HG02884 (cell line): Measurements from ENCODE around the gene SMOC2.

Experiments used
- ATAC-seq: cut with Tn5 transposase; IDR thresholded peaks from one replicate; pipeline ENCODE4 v1.9.1; 2021; ENCODE audit warnings: mild to moderate bottlenecking, moderate library complexity; ENCODE audit not compliant: unreplicated experiment

Gene SMOC2

GRCh38 chr6:168641446-168641845 lies 200.5 kb downstream of the SMOC2 start:
- no peak for ATAC-seq

- no peak for ATAC-seq
These were observed 202.4 kb downstream of the SMOC2 start for GRCh38 chr6:168643401-168643800.

DNA sequence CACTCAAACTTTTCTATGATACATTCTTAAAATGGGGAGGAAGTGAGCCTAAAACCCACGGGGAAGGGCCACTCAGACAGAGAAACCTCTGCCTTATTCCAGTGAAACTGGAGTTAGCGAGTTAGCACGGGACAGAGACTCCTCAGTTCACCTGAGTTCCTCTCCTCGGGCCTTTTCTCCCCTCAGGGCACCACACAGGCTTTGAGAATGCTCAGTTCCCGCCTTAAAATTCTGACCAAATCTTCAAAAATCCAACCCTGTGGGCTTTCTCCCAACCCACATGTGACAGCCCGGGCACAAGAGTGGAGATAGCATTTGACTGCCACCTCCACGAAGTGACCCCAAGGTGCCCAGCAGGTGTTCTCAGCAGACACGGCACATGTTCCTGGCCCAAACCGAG lies 204.3 kb downstream of the SMOC2 start:
- ATAC-seq: no peak

DNA sequence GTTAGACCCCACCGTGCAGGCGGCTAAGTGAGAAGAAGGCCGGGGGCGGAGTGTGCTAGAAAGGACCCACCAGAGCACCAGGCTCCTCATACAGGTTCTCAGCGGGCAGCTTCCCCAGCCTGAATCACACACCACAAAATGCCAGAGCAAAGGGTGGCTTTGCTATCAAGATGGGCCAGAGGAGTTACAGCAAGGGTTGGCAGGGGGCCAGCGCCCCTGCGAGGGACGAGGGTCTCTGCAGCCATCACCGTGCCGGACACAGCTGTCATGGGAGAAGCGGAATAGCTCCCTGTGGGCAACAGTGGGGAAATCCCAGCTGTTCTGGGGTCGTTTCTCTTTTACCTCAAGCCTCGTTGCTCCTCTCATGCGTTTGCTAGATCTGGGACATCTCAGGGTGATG lies 206.3 kb downstream of the SMOC2 start:
- no peak for ATAC-seq

DNA sequence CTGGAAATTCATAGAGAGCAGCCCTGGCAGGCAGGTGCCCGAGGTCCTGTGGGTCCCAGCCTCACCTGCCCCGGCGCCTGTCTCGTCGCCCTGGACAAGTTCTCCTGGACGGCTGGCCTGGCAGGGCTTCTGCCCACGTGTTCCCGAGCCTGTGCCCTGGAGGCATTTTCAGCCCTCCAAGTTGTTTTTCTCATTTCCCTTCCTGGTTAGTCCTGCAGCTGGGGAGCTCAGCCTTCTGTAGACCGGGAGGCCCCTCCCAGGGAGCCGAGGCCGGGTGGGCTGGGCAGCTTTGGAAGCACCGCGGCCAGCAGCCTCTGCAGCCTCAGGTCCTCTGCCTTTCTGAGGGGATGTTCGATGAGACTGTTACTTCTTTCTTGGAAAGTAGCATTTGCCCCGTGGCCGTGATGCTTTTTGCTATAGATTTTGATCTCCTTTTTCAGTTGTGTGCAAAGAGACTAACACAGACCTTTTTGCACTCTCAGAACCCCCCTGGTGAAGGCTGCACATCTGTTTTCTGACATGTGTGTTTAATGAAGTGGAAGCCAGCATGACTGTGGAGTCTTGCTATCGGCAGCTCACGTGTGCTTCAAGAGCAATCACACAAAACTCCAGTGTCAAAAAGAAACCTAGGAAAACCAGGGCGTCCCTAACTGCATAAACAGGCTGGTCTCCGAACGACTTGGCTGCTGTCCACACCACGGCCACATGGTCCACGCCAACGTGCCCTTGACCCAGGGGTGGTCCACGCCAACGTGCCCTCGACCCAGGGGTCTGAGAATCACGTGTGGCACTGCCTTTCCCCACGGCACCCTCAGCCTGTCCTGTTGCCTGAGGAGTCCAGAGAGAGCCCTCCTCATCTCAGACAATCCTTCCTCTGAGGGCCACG lies 207.5 kb downstream of the SMOC2 start:
- no peak for ATAC-seq

- no peak for ATAC-seq
These were observed 208.2 kb downstream of the SMOC2 start for GRCh38 chr6:168649209-168649608.

DNA sequence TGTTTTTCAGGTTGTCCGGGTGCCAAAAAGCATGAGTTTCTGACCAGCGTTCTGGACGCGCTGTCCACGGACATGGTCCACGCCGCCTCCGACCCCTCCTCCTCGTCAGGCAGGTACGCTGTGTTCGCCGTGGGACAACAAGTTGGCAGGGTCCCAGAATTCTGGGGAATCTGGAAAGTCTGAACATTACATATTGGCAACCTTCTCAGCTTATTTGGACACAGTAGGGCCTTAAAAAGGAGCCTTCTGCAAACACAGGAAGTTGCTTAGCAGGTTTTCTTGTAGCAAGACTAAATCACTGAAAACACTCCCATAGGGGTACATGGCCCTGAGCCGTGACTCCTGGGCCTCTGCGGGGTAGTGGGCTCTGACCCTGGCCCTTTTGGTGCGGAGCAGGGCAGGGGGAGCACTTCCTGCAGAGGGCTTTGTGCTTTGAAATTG lies 209.7 kb downstream of the SMOC2 start:
- ATAC-seq: no peak

- no peak for ATAC-seq
These were observed 214.6 kb downstream of the SMOC2 start for GRCh38 chr6:168655462-168656152.

DNA sequence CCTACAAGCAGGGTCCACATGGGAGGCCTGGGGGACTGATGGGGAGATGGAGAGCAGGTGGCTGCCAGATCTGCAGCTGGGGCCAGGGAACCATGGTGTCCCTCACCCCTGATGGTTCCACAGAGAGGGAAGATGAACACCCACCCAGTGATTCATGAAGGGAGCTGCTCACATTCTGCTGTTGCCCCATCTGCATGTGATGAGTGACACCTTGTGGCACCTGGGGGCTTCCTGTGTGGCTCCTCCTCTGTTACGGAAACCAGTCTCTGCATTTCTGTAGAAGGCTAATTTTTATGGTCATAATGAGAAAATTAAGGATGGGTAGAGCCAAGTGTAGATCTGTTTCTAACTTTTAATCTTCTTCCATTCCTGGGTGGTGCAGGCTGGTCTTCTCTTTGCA lies 217.1 kb downstream of the SMOC2 start:
- ATAC-seq: no peak

DNA sequence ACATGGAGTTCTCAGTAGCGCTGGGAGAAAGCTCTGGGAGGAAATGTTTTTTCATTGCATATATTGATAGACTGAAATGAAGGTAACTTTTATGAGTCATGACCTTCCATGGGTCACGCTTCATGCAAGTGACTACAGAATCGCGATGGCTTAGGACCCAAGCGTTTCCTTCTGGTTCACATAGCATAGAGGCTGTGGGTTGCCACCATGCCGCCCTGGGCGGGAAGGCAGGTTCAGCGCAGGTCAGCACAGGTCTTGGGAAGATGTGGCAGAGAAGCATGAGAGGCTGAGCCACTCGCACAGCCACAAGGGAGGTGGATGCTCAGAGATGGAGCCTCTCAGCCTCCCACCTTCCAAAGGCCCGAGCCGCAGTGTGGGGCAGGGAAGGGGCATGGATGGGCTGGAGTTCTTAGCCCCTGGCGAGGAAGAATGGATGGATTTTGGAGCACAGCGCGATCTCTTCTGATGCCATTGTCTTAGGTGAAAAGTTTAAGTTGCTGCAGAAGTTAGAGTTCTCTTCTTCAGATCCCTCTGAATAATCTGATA lies 219.5 kb downstream of the SMOC2 start:
- ATAC-seq: no peak

DNA sequence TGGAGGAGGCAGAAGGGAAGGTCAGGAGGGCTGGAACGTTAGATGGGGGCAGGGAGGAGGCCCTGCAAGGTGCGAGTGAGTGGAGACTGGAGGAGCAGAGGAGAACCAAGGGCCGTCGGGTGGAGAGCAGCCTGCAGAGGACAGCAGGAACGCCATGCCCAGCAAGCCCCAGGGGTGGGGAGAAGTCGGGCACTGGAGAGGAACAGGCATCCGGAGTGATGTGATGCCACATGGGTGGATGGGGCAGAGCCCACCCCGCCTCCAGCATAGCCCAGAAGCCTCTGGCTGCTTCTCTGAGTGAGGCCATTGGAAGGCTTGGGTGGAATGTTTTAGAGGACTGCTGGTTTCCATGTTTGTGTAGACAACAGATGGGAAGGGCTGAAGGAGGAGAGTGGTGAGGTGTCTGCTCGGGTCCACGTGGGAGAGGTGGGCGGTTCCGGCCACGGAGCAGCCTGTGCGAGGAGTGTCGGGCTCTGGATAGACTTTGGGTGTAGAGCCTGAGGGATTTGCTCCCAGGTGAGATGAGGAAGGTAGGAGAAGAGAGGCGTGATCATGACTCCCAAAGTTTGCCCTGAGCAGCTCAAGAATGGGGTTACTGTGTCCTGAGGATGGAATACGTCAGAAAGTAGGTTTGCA lies 221.4 kb downstream of the SMOC2 start:
- ATAC-seq: no peak

DNA sequence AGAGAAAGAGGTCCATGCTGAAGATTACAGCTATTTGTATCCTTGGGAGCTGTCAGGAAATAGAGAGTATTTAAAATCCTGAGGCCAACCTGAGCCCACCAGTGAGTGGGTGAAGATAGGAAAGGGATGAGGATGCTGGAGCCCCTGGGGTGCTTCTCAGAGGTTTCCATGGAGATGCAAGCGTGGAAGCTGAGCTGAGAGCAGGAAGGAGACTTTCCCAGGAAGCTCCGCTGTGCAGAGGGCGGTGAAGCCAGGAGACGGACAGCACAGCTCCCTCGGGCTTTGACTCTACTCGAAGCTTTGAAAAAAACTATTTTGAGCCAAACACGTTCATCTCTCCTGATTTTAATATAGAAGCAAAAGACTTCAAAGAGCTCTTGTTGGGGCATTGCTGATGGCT lies 222.1 kb downstream of the SMOC2 start:
- ATAC-seq: no peak

DNA sequence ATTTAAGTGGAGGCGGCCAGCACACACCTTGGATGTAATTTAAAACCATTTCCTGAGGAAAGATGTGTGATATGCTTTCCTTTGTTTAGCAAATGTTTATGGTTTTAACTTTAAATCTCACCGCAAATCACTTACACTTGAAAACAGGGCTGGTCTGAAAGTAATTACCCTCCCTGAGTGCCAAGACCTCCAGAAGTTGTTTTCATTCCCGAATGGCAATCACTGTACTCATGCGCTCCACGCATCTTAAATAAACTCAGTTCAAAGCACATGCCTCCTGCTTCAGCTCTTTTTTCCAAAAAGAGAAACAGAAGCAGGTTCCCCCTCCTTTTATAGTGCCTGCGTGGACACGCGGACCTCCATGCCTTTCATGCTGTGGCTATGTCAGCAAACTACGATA lies 224.0 kb downstream of the SMOC2 start:
- no peak for ATAC-seq

- no peak for ATAC-seq
These were observed 225.2 kb downstream of the SMOC2 start for GRCh38 chr6:168666170-168666569.

- no peak for ATAC-seq
These were observed 225.9 kb downstream of the SMOC2 start for GRCh38 chr6:168666699-168667427.

DNA sequence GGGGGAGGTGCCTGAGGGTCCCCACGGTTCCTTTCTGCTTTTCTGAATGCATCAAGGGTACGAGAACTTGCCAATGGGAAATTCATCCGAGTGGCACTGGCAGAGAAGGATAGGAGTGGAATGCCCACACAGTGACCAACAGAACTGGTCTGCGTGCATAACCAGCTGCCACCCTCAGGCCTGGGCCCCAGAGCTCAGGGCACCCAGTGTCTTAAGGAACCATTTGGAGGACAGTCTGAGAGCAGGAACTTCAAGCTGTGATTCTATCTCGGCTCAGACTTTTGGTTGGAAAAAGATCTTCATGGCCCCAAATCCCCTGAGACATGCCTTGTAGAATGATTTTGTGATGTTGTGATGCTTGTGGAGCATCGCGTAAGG lies 226.4 kb downstream of the SMOC2 start:
- ATAC-seq: no peak

- ATAC-seq: no peak
These were observed 229.5 kb downstream of the SMOC2 start for GRCh38 chr6:168670401-168670985.

DNA sequence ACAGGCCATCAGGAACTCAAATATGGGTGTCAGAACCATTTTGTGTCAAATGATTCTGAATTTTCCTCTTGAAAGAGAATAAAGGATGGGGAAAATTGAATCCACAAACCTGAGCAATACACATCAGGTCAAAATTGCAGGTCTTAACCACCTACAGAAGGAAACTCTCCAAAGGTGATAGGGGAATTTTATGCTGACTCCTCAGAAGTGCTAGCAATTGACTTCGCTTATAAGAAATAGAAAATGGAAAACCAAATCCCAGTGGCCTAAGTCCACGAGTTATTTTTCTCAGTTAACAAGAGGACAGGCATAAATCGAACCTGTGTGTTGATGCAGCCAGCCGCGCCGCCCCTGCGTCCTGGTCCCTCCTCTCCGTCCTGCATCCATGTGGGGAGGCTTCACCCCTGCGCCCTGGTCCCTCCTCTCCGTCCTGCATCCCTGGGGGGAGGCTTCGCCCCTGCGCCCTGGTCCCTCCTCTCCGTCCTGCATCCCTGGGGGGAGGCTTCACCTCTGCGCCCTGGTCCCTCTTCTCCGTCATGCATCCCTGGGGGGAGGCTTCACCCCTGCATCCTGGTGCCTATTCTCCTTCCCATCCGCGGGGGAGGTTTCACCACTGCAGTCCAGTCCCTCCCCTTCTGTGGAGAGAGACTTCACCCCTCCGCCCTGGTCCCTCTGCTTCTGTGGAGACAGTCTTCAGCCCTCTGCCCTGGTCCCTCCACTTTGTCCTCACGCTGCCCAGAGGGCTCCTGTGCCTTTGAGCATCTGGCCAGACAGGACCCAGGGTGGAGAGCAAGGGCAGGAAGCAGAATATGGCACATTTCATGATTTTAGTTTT lies 230.3 kb downstream of the SMOC2 start:
- no peak for ATAC-seq

DNA sequence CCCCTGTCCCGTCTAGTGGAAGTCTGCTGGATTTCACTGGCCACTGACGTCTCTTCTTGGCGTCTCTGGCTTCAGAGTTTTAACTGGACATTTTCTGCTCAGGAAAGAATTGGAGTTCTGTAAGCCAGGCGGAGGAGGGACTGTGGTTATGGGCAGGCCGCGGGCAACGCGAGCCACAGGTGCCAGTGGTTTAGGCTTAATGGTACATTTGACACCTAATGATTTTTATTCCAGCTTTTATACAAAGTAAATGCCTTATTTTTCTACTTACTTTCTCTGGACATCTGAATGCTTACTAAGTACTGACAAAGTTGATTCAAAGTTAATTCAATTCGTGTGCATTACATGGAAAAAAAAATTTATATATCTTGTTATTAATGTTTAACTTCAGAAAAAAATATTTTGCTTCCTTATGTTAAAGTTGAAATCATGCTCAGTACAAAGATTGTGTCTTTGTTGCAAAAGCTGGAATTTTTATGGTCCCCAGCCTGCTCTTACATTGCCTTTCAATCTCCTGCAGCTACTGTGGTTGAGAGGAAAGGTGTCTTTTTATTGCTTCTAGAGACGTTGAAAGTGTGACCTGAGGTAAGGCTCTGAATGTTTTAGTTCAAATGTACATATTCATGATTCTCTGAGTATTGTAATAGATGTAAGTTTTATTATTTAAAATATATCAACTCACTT lies 231.0 kb downstream of the SMOC2 start:
- no peak for ATAC-seq
